K562 (cell line): Measurements from ENCODE around the gene GAB2. TPM values are rescaled to one million over a fixed set of nuclear protein-coding genes. Genes with fewer than 3 reads are reported as not detected.

Experiments used
- ATAC-seq: fragments of 200-7000 bp; cut with Tn5 transposase; 3 replicates; pipeline ENCODE4 v1.9.1; 2020; ENCODE audit warnings: moderate library complexity
- BruUV-seq: library from RNA; stranded (reverse); fragments of 400-500 nt; replicated peaks from 2 replicates; lab custom pipeline; 2021; lab: Mats Ljungman, UMichigan
- CTCF ChIA-PET: fragments of 300-600 bp; formaldehyde crosslinking; extraction: SDS; loops from one replicate; lab custom pipeline; 2021; ENCODE audit warnings: low intra/inter-chr PET ratio; lab: Yijun Ruan, JAX
- POLR2A ChIA-PET: fragments of 300-600, 350-650 bp; sonication (Branson Sonifier 250); formaldehyde crosslinking; extraction: SDS; loops from one replicate; lab custom pipeline; 2021; ENCODE audit warnings: antibody characterized with exemption, inconsistent platforms; lab: Yijun Ruan, JAX
- DNase-seq, 4 experiments: peaks; one replicate each; pipeline versions ENCODE4 v3.0.0 to v3.0.0-alpha.2; 2011 to 2018; ENCODE audit warnings: low spot score in 3 of 4, mixed read lengths in 3 of 4; ENCODE audit errors: extremely low read depth in 1 of 4
- FAIRE-seq: peaks from 2 replicates; lab custom pipeline; 2011; peaks lifted over from hg19 to GRCh38; lab: Jason Lieb, UNC
- H2AFZ ChIP-seq: 2 replicates; pipeline ENCODE4 v1.6.0; 2011; ENCODE audit warnings: low read depth, low read length, control low read depth, inconsistent platforms
- H3K27ac ChIP-seq: fragments of 200-600 bp; 3 replicates; pipeline ENCODE4 v1.8.0; 2011; ENCODE audit warnings: low read depth, mild to moderate bottlenecking, control low read depth, inconsistent platforms, low read length, moderate library complexity, mixed read lengths; ENCODE audit errors: extremely low read depth
- H3K27me3 ChIP-seq, 2 experiments: fragments of 300-600 bp in 1 of 2; 2 replicates in 1 of 2; 3 replicates in 1 of 2; pipeline versions ENCODE4 v1.6.0 to v1.8.0; 2011; ENCODE audit warnings: inconsistent platforms in 2 of 2, low read length in 2 of 2, mild to moderate bottlenecking in 1 of 2, mixed read lengths in 1 of 2, moderate library complexity in 1 of 2; ENCODE audit not compliant: control insufficient read depth in 2 of 2, insufficient read depth in 2 of 2
- H3K36me3 ChIP-seq: fragments of 300-600 bp; 3 replicates; pipeline ENCODE4 v1.8.0; 2011; ENCODE audit warnings: mild to moderate bottlenecking, low read length, inconsistent platforms; ENCODE audit not compliant: control insufficient read depth, insufficient read depth
- H3K4me1 ChIP-seq, 2 experiments: fragments of 200-600 bp in 1 of 2; replicated peaks in 1 of 2; 2 replicates in 1 of 2; 3 replicates in 1 of 2; pipeline versions ENCODE4 v1.5.1 to v1.8.0; 2011; ENCODE audit warnings: inconsistent platforms in 2 of 2, low read length in 2 of 2, mild to moderate bottlenecking in 1 of 2, mixed read lengths in 1 of 2, moderate library complexity in 1 of 2; ENCODE audit not compliant: control insufficient read depth in 2 of 2, insufficient read depth in 2 of 2
- H3K4me2 ChIP-seq: 2 replicates; pipeline ENCODE4 v1.6.1; 2011; ENCODE audit warnings: low read length, control low read depth, inconsistent platforms, mixed read lengths; ENCODE audit not compliant: insufficient read depth
- H3K4me3 ChIP-seq: fragments of 200-600 bp; sonication (generic), shearing (Covaris generic); 2 replicates; pipeline ENCODE4 v1.5.1; 2016; ENCODE audit warnings: control low read depth, inconsistent platforms
- H3K79me2 ChIP-seq: fragments of 200-600 bp; 3 replicates; pipeline ENCODE4 v1.8.0; 2011; ENCODE audit warnings: low read length, inconsistent platforms; ENCODE audit not compliant: control insufficient read depth, insufficient read depth
- H3K9ac ChIP-seq, 2 experiments: 2 replicates each; pipeline versions ENCODE4 v1.6.0 to v1.6.1; 2011; ENCODE audit warnings: low read depth in 2 of 2, low read length in 2 of 2, control low read depth in 1 of 2, inconsistent platforms in 1 of 2, mild to moderate bottlenecking in 1 of 2, mixed read lengths in 1 of 2; ENCODE audit not compliant: insufficient read depth in 1 of 2
- H3K9me1 ChIP-seq: one replicate; pipeline ENCODE4 v1.6.0; 2011; ENCODE audit warnings: inconsistent platforms, mild to moderate bottlenecking, low read length, moderate library complexity; ENCODE audit not compliant: control insufficient read depth, insufficient read depth
- H3K9me3 ChIP-seq: replicated peaks from 2 replicates; pipeline ENCODE4 v1.5.1; 2011; ENCODE audit warnings: low read depth, low read length, inconsistent platforms; ENCODE audit not compliant: control insufficient read depth, insufficient read depth
- H4K20me1 ChIP-seq: replicated peaks from 2 replicates; pipeline ENCODE4 v1.6.1; 2011; ENCODE audit warnings: low read length, inconsistent platforms, mixed read lengths; ENCODE audit not compliant: control insufficient read depth, insufficient read depth
- MTA1 ChIP-seq: fragments of 450-650 bp; IDR thresholded peaks from 2 replicates; pipeline ENCODE4 v1.6.1; 2017; ENCODE audit warnings: borderline replicate concordance
- MYC ChIP-seq, 2 experiments: fragments of 250-450 bp in 1 of 2; sonication (Bioruptor Pico) in 1 of 2; IDR thresholded peaks; 2 replicates each; pipeline versions ENCODE4 v1.5.1 to v1.6.1; 2012 to 2021; ENCODE audit warnings: low read depth in 2 of 2, borderline replicate concordance in 1 of 2, improper control_type of control experiment in 1 of 2, low read length in 1 of 2, mild to moderate bottlenecking in 1 of 2, moderate library complexity in 1 of 2
- OTX1 ChIP-seq: fragments of 450-650 bp; formaldehyde crosslinking; IDR thresholded peaks from 2 replicates; pipeline ENCODE4 v1.4.0; 2022; ENCODE audit warnings: mild to moderate bottlenecking
- SETDB1 ChIP-seq: IDR thresholded peaks from one replicate; pipeline ENCODE4 v1.6.1; 2012; ENCODE audit warnings: low read length, control low read depth, inconsistent platforms
- TCF7L2 ChIP-seq: fragments of 150-350 bp; IDR thresholded peaks from 2 replicates; pipeline ENCODE4 v1.6.1; 2016; ENCODE audit warnings: low read depth, mild to moderate bottlenecking, low read length, moderate library complexity
- ZNF12 ChIP-seq: sonication (generic); formaldehyde crosslinking; IDR thresholded peaks from 2 replicates; pipeline ENCODE4 v1.4.0; 2020; ENCODE audit warnings: mild to moderate bottlenecking, missing genetic modification reagents
- ZNF77 ChIP-seq: fragments of 250-450 bp; sonication (Bioruptor Pico); IDR thresholded peaks from 2 replicates; pipeline ENCODE4 v1.5.0; 2020
- WGBS: fragments of 100-300 bp; shearing (Covaris generic); methylation state at CpG from one replicate; pipeline ENCODE4 v1.1.6; 2016; ENCODE audit warnings: low coverage, mixed read lengths; ENCODE audit not compliant: insufficient coverage; ENCODE audit errors: missing lambda C conversion rate; 5-methylcytosine and 5-hydroxymethylcytosine counted together
- in situ Hi-C: fragments of 300-500 bp; cut with MboI; formaldehyde crosslinking; loops from 4 replicates; pipeline ENCODE4 v1.15.0; 2018; ENCODE audit warnings: inconsistent platforms, mixed read lengths
- intact Hi-C: fragments of 100-400 bp; cut with micrococcal nuclease; formaldehyde crosslinking; loops from 2 replicates; pipeline ENCODE4 v1.14.2; 2022
- polyA plus RNA-seq, 8 experiments: library from polyadenylated mRNA; depleted of rRNA in 4 of 8; stranded (reverse) in 5 of 8; unstranded in 3 of 8; fragments of >200 nt; fragmentation: Nextera tagmentation in 2 of 8; fragmentation: Illumina TruSeq in 1 of 8; extraction: Ambion mirVana in 2 of 8; extraction: Trizol in 1 of 8; gene quantifications; 2 replicates each; pipeline versions ENCODE4 v1.2.1 to v1.2.3, GENCODE V29; 2011 to 2014; ENCODE audit warnings: inconsistent platforms in 1 of 8, missing spikeins in 1 of 8
- total RNA-seq, 7 experiments: library from RNA; depleted of rRNA in 6 of 7; stranded (reverse); fragments of >200 nt in 6 of 7; fragmentation: Illumina TruSeq in 2 of 7; extraction: Trizol in 2 of 7; gene quantifications; 2 replicates each; pipeline versions ENCODE4 v1.2.1 to v1.2.3, GENCODE V29; 2011 to 2021; ENCODE audit warnings: low replicate concordance in 1 of 7
- TF ChIP-seq, protein P1 (sequence below), 2 experiments: fragments of 150-350 bp in 1 of 2; IDR thresholded peaks; 2 replicates each; pipeline ENCODE4 v1.6.1; 2012 to 2016; ENCODE audit warnings: low read depth in 2 of 2, low read length in 2 of 2, mild to moderate bottlenecking in 1 of 2, moderate library complexity in 1 of 2
- TF ChIP-seq, protein P2 (sequence below): IDR thresholded peaks from 2 replicates; pipeline ENCODE4 v1.6.1; 2011; ENCODE audit not compliant: insufficient read length; ENCODE audit errors: extremely low read depth

Gene GAB2
- total and polyA plus RNA-seq, 9 of the 15 experiments (the other 6 are each of a cell fraction or from before 2014, with no cell fraction given), result 2.3 to 35.2 (median 16.1) TPM

DNA sequence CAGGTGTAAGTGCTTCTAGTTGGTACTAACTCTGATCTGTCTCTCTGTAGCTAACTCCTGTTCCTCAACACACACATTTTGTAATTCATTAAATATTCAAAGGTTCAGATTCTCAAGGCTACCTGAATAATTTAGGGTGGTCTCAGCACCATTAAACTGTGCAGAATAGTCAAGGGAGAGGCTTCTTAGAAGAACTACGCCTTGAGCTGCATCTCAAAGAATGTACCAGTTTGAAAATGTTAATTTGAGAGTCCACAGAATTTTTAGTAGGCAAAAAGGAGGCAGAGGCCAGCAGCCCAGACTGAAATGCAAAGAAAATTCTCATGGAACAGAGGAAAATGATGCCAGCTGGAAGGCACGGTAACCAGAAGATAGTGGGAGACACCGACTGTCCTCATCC, 72.2 kb downstream of the GAB2 start (continued):
- TF ChIP-seq, protein P1, sequence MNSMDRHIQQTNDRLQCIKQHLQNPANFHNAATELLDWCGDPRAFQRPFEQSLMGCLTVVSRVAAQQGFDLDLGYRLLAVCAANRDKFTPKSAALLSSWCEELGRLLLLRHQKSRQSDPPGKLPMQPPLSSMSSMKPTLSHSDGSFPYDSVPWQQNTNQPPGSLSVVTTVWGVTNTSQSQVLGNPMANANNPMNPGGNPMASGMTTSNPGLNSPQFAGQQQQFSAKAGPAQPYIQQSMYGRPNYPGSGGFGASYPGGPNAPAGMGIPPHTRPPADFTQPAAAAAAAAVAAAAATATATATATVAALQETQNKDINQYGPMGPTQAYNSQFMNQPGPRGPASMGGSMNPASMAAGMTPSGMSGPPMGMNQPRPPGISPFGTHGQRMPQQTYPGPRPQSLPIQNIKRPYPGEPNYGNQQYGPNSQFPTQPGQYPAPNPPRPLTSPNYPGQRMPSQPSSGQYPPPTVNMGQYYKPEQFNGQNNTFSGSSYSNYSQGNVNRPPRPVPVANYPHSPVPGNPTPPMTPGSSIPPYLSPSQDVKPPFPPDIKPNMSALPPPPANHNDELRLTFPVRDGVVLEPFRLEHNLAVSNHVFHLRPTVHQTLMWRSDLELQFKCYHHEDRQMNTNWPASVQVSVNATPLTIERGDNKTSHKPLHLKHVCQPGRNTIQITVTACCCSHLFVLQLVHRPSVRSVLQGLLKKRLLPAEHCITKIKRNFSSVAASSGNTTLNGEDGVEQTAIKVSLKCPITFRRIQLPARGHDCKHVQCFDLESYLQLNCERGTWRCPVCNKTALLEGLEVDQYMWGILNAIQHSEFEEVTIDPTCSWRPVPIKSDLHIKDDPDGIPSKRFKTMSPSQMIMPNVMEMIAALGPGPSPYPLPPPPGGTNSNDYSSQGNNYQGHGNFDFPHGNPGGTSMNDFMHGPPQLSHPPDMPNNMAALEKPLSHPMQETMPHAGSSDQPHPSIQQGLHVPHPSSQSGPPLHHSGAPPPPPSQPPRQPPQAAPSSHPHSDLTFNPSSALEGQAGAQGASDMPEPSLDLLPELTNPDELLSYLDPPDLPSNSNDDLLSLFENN (IDR thresholded peaks at IDR 0.05; ENCODE audit: low read depth in 2 of 2, low read length in 2 of 2), result no peak
- TF ChIP-seq SETDB1 (no peak), ZNF77 (CRISPR knock-in tag) (no peak)

DNA sequence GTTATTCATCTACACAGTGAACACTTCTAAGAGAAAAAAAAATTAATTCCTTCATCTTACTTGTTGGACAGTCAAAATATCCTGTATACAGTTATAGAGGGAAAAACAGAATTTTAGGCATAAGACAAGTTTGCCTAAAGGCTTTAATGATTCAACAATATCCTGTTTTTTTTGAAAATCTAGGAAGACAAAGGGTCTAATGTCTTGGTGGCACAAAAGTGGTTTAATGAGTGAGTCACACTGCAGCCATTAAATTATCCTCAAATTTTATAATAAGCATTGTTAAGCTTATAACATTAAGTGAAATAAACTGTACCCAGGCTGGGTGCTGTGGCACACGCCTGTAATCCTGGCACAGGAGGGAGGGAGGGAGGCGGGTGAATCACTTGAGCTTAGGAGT, 72.9 kb downstream of the GAB2 start:
- in situ Hi-C loops, result no loop called here
- Histone ChIP-seq H3K36me3 (no peaks in the 10 kb centered on the region), H3K27ac (no peak overlapping the region), H3K79me2 (peaks cover 84% of the 10 kb centered on the region)
- no peak for TF ChIP-seq OTX1 (CRISPR knock-in tag)
- TF ChIP-seq ZNF12 (CRISPR knock-in tag), result no peak
- TF ChIP-seq, protein P2, sequence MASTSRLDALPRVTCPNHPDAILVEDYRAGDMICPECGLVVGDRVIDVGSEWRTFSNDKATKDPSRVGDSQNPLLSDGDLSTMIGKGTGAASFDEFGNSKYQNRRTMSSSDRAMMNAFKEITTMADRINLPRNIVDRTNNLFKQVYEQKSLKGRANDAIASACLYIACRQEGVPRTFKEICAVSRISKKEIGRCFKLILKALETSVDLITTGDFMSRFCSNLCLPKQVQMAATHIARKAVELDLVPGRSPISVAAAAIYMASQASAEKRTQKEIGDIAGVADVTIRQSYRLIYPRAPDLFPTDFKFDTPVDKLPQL, result no peak
- TF ChIP-seq MTA1, result no peak
- no peak for TF ChIP-seq TCF7L2
- no peak for TF ChIP-seq MYC (IDR thresholded peaks at IDR 0.05; ENCODE audit: low read depth, low read length)
- TF ChIP-seq MYC (CRISPR knock-in tag; IDR thresholded peaks at IDR 0.05; ENCODE audit: borderline replicate concordance, low read depth), result no peak
- TF ChIP-seq, all 486 proteins: peak for 0
- ChIA-PET POLR2A (interaction anchor here (0.6 to 2.7 kb wide), 5 partner anchors 8 to 54 kb away, joined by 3 to 13 read pairs (median 4); no protein-coding TSS in a partner anchor), CTCF (no interaction called here)
- no peaks in the 10 kb centered on the region for H3K9me1 ChIP-seq
- intact Hi-C loops, result no loop called here
- 95% methylated on average over 2 of the region's 2 CpGs for WGBS
- ATAC-seq (no peak), FAIRE-seq (no peak), DNase-seq (no peak)
- H3K4me1 ChIP-seq, result peaks cover 5 to 60% of the 10 kb centered on the region in 2 experiments
- H2AFZ ChIP-seq, result no peak overlapping the region
- no peak overlapping the region for H3K4me2 ChIP-seq
- no peaks in the 10 kb centered on the region for H4K20me1 ChIP-seq
- no peaks in the 10 kb centered on the region for H3K27me3 ChIP-seq
- no peaks in the 10 kb centered on the region for H3K9me3 ChIP-seq
- no peak overlapping the region for H3K9ac ChIP-seq
- no TSS peak for BruUV-seq
- H3K4me3 ChIP-seq, result no peak overlapping the region
